K562 (cell line): Measurements from ENCODE around the gene PCBP3. TPM values are rescaled to one million over a fixed set of nuclear protein-coding genes. Genes with fewer than 3 reads are reported as not detected.

Experiments used
- ATAC-seq: fragments of 200-7000 bp; cut with Tn5 transposase; 3 replicates; pipeline ENCODE4 v1.9.1; 2020; ENCODE audit warnings: moderate library complexity
- BruUV-seq: library from RNA; stranded (reverse); fragments of 400-500 nt; replicated peaks from 2 replicates; lab custom pipeline; 2021; lab: Mats Ljungman, UMichigan
- CTCF ChIA-PET: fragments of 300-600 bp; formaldehyde crosslinking; extraction: SDS; loops from one replicate; lab custom pipeline; 2021; ENCODE audit warnings: low intra/inter-chr PET ratio; lab: Yijun Ruan, JAX
- POLR2A ChIA-PET: fragments of 300-600, 350-650 bp; sonication (Branson Sonifier 250); formaldehyde crosslinking; extraction: SDS; loops from one replicate; lab custom pipeline; 2021; ENCODE audit warnings: antibody characterized with exemption, inconsistent platforms; lab: Yijun Ruan, JAX
- DNase-seq, 4 experiments: peaks; one replicate each; pipeline versions ENCODE4 v3.0.0 to v3.0.0-alpha.2; 2011 to 2018; ENCODE audit warnings: low spot score in 3 of 4, mixed read lengths in 3 of 4; ENCODE audit errors: extremely low read depth in 1 of 4
- FAIRE-seq: peaks from 2 replicates; lab custom pipeline; 2011; peaks lifted over from hg19 to GRCh38; lab: Jason Lieb, UNC
- H2AFZ ChIP-seq: 2 replicates; pipeline ENCODE4 v1.6.0; 2011; ENCODE audit warnings: low read depth, low read length, control low read depth, inconsistent platforms
- H3K27ac ChIP-seq: fragments of 200-600 bp; 3 replicates; pipeline ENCODE4 v1.8.0; 2011; ENCODE audit warnings: low read depth, mild to moderate bottlenecking, control low read depth, inconsistent platforms, low read length, moderate library complexity, mixed read lengths; ENCODE audit errors: extremely low read depth
- H3K27me3 ChIP-seq, 2 experiments: fragments of 300-600 bp in 1 of 2; 2 replicates in 1 of 2; 3 replicates in 1 of 2; pipeline versions ENCODE4 v1.6.0 to v1.8.0; 2011; ENCODE audit warnings: inconsistent platforms in 2 of 2, low read length in 2 of 2, mild to moderate bottlenecking in 1 of 2, mixed read lengths in 1 of 2, moderate library complexity in 1 of 2; ENCODE audit not compliant: control insufficient read depth in 2 of 2, insufficient read depth in 2 of 2
- H3K36me3 ChIP-seq: fragments of 300-600 bp; 3 replicates; pipeline ENCODE4 v1.8.0; 2011; ENCODE audit warnings: mild to moderate bottlenecking, low read length, inconsistent platforms; ENCODE audit not compliant: control insufficient read depth, insufficient read depth
- H3K4me1 ChIP-seq, 2 experiments: fragments of 200-600 bp in 1 of 2; replicated peaks in 1 of 2; 2 replicates in 1 of 2; 3 replicates in 1 of 2; pipeline versions ENCODE4 v1.5.1 to v1.8.0; 2011; ENCODE audit warnings: inconsistent platforms in 2 of 2, low read length in 2 of 2, mild to moderate bottlenecking in 1 of 2, mixed read lengths in 1 of 2, moderate library complexity in 1 of 2; ENCODE audit not compliant: control insufficient read depth in 2 of 2, insufficient read depth in 2 of 2
- H3K4me2 ChIP-seq: 2 replicates; pipeline ENCODE4 v1.6.1; 2011; ENCODE audit warnings: low read length, control low read depth, inconsistent platforms, mixed read lengths; ENCODE audit not compliant: insufficient read depth
- H3K4me3 ChIP-seq: fragments of 200-600 bp; sonication (generic), shearing (Covaris generic); 2 replicates; pipeline ENCODE4 v1.5.1; 2016; ENCODE audit warnings: control low read depth, inconsistent platforms
- H3K79me2 ChIP-seq: fragments of 200-600 bp; 3 replicates; pipeline ENCODE4 v1.8.0; 2011; ENCODE audit warnings: low read length, inconsistent platforms; ENCODE audit not compliant: control insufficient read depth, insufficient read depth
- H3K9ac ChIP-seq, 2 experiments: 2 replicates each; pipeline versions ENCODE4 v1.6.0 to v1.6.1; 2011; ENCODE audit warnings: low read depth in 2 of 2, low read length in 2 of 2, control low read depth in 1 of 2, inconsistent platforms in 1 of 2, mild to moderate bottlenecking in 1 of 2, mixed read lengths in 1 of 2; ENCODE audit not compliant: insufficient read depth in 1 of 2
- H3K9me1 ChIP-seq: one replicate; pipeline ENCODE4 v1.6.0; 2011; ENCODE audit warnings: inconsistent platforms, mild to moderate bottlenecking, low read length, moderate library complexity; ENCODE audit not compliant: control insufficient read depth, insufficient read depth
- H3K9me3 ChIP-seq: replicated peaks from 2 replicates; pipeline ENCODE4 v1.5.1; 2011; ENCODE audit warnings: low read depth, low read length, inconsistent platforms; ENCODE audit not compliant: control insufficient read depth, insufficient read depth
- H4K20me1 ChIP-seq: replicated peaks from 2 replicates; pipeline ENCODE4 v1.6.1; 2011; ENCODE audit warnings: low read length, inconsistent platforms, mixed read lengths; ENCODE audit not compliant: control insufficient read depth, insufficient read depth
- IRF2 ChIP-seq: sonication (generic); formaldehyde crosslinking; IDR thresholded peaks from 2 replicates; pipeline ENCODE4 v1.8.1; 2022; ENCODE audit warnings: mild to moderate bottlenecking, missing genetic modification reagents
- KDM1A ChIP-seq, 2 experiments: fragments of 450-650 bp; IDR thresholded peaks; 2 replicates each; pipeline ENCODE4 v1.6.1; 2016; ENCODE audit warnings: mild to moderate bottlenecking in 2 of 2
- MTA3 ChIP-seq: fragments of 450-650 bp; formaldehyde crosslinking; IDR thresholded peaks from 2 replicates; pipeline ENCODE4 v1.6.1; 2017; ENCODE audit warnings: mild to moderate bottlenecking, borderline replicate concordance
- MYC ChIP-seq, 2 experiments: fragments of 250-450 bp in 1 of 2; sonication (Bioruptor Pico) in 1 of 2; IDR thresholded peaks; 2 replicates each; pipeline versions ENCODE4 v1.5.1 to v1.6.1; 2012 to 2021; ENCODE audit warnings: low read depth in 2 of 2, borderline replicate concordance in 1 of 2, improper control_type of control experiment in 1 of 2, low read length in 1 of 2, mild to moderate bottlenecking in 1 of 2, moderate library complexity in 1 of 2
- NELFE ChIP-seq: IDR thresholded peaks from 2 replicates; pipeline ENCODE4 v1.6.1; 2011; ENCODE audit warnings: mild to moderate bottlenecking; ENCODE audit not compliant: insufficient read depth, insufficient read length
- PHTF2 ChIP-seq: fragments of 250-450 bp; sonication (Bioruptor Pico); IDR thresholded peaks from 2 replicates; pipeline ENCODE4 v1.5.0; 2021; ENCODE audit warnings: mild to moderate bottlenecking
- RBM14 ChIP-seq: fragments of 200-400 bp; formaldehyde crosslinking; IDR thresholded peaks from 2 replicates; pipeline ENCODE4 v1.6.1; 2018; ENCODE audit warnings: low read depth, mild to moderate bottlenecking, low read length, moderate library complexity, borderline replicate concordance; ENCODE audit not compliant: insufficient read depth
- SETDB1 ChIP-seq: IDR thresholded peaks from one replicate; pipeline ENCODE4 v1.6.1; 2012; ENCODE audit warnings: low read length, control low read depth, inconsistent platforms
- ZKSCAN8 ChIP-seq: fragments of 200-800 bp; sonication (Bioruptor generic); IDR thresholded peaks from 2 replicates; pipeline ENCODE4 v1.6.1; 2016; ENCODE audit warnings: missing genetic modification characterization, missing compliant biosample characterization
- ZNF589 ChIP-seq: fragments of 200-800 bp; sonication (Bioruptor generic); IDR thresholded peaks from 2 replicates; pipeline ENCODE4 v1.6.1; 2016; ENCODE audit warnings: low read depth, missing genetic modification characterization, missing compliant biosample characterization
- WGBS: fragments of 100-300 bp; shearing (Covaris generic); methylation state at CpG from one replicate; pipeline ENCODE4 v1.1.6; 2016; ENCODE audit warnings: low coverage, mixed read lengths; ENCODE audit not compliant: insufficient coverage; ENCODE audit errors: missing lambda C conversion rate; 5-methylcytosine and 5-hydroxymethylcytosine counted together
- in situ Hi-C: fragments of 300-500 bp; cut with MboI; formaldehyde crosslinking; loops from 4 replicates; pipeline ENCODE4 v1.15.0; 2018; ENCODE audit warnings: inconsistent platforms, mixed read lengths
- intact Hi-C: fragments of 100-400 bp; cut with micrococcal nuclease; formaldehyde crosslinking; loops from 2 replicates; pipeline ENCODE4 v1.14.2; 2022
- polyA plus RNA-seq, 8 experiments: library from polyadenylated mRNA; depleted of rRNA in 4 of 8; stranded (reverse) in 5 of 8; unstranded in 3 of 8; fragments of >200 nt; fragmentation: Nextera tagmentation in 2 of 8; fragmentation: Illumina TruSeq in 1 of 8; extraction: Ambion mirVana in 2 of 8; extraction: Trizol in 1 of 8; gene quantifications; 2 replicates each; pipeline versions ENCODE4 v1.2.1 to v1.2.3, GENCODE V29; 2011 to 2014; ENCODE audit warnings: inconsistent platforms in 1 of 8, missing spikeins in 1 of 8
- total RNA-seq, 7 experiments: library from RNA; depleted of rRNA in 6 of 7; stranded (reverse); fragments of >200 nt in 6 of 7; fragmentation: Illumina TruSeq in 2 of 7; extraction: Trizol in 2 of 7; gene quantifications; 2 replicates each; pipeline versions ENCODE4 v1.2.1 to v1.2.3, GENCODE V29; 2011 to 2021; ENCODE audit warnings: low replicate concordance in 1 of 7
- TF ChIP-seq, protein P1 (sequence below): fragments of 450-650 bp; IDR thresholded peaks from 2 replicates; pipeline ENCODE4 v1.6.1; 2016; ENCODE audit warnings: missing biosample characterization, missing genetic modification characterization

The PCBP3 gene
- total and polyA plus RNA-seq, 9 of the 15 experiments (the other 6 are each of a cell fraction or from before 2014, with no cell fraction given), result 0.18 TPM; not detected in 8

DNA sequence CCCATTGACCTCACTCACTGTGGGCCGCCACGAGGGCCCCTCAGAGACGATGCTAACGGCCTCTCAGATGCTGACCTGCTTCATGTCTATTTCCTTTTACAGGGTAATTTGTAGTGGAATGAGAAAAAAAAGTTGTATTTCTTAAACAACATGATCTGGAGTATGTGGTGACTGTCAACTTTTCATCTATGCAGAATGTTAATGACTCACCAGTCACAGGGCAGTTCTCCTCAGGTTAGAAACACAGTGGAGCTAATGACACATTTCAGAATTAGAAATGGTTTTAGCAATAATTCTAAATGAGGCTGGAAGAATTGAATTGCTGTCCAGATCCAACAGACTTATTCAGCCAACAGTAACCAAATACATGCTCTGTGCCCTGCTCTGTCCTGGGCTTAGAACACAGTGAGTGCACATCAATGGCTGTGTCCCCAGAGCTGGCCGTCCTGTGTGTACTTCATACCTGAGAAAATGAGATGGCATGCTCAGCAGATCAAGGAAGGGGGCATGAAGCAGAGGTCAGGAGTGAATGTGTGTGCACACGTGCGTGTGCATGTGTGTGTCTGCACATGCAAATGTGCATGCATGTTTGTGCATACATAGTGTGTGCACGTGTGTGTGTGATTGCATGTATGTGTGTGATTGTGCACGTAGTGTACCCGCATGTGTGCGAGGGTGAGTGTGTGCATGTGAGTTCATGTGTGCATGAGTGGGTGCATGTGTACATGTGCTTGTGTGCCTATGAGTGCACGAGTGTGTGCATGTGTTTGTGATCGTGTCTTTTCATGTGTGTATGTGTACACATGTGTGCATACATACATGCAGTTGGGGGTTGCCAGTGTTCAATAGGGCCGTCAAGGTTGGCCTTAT, 145.3 kb downstream of the PCBP3 start:
- Histone ChIP-seq H3K4me2 (no peak overlapping the region), H3K4me1 (no peaks in the 10 kb centered on the region), H3K9me3 (no peaks in the 10 kb centered on the region), H3K36me3 (no peaks in the 10 kb centered on the region), H3K9me1 (no peaks in the 10 kb centered on the region), H3K79me2 (no peaks in the 10 kb centered on the region), H3K27ac (no peak overlapping the region), H3K9ac (no peak overlapping the region), H3K27me3 (peaks cover 32 to 58% of the 10 kb centered on the region in 2 experiments; a peak in 4 of 5 replicates), H4K20me1 (peaks cover 5% of the 10 kb centered on the region; the same call in 1 of the 2 replicates), H3K4me3 (no peak overlapping the region), H2AFZ (no peak overlapping the region)
- 1% methylated on average over 14 of the region's 14 CpGs for WGBS
- intact Hi-C loops (no loop called here), in situ Hi-C loops (no loop called here)
- POLR2A ChIA-PET, result interaction anchor here (0.7 kb wide), 1 partner anchor 370 kb away, joined by 3 read pairs; no protein-coding TSS in a partner anchor
- CTCF ChIA-PET, result no interaction called here
- DNase-seq, result no peak
- TF ChIP-seq NELFE (no peak), IRF2 (CRISPR knock-in tag) (0 out of 2 replicates have a peak, but pooled peaks have one; percentile 35), KDM1A (IDR thresholded peaks at IDR 0.05) (0 out of 4 replicates have a peak, but pooled peaks of 1 of the 2 experiments have one; percentile 45)
- ATAC-seq, result no peak
- BruUV-seq, result no TSS peak
- no peak for FAIRE-seq

DNA sequence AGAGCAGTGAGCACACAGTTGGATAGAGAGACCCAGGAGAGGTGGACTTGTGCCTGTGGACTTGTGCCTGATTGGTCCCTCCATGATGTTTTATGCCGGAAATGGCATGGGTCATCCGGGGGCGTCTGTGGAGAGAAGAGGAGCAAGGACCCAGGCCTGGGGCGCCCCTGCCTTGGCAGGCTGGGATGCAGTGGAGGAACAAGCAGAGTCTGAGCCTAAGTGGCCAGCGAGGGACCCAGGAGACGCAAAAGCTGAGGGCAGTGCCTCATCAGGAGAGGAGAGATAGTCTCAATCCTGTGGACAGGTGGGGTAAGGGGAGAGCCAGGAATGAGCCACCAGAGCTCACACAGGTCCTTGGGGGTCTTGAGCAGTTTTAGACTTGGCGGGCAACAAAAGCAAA, 146.9 kb downstream of the PCBP3 start:
- CTCF ChIA-PET, result no interaction called here
- H3K4me2 ChIP-seq, result no peak overlapping the region
- no TSS peak for BruUV-seq
- H3K27me3 ChIP-seq, result peaks cover 32 to 67% of the 10 kb centered on the region in 2 experiments; a peak in 4 of 5 replicates
- H3K4me3 ChIP-seq, result no peak overlapping the region
- no peaks in the 10 kb centered on the region for H3K4me1 ChIP-seq
- H3K9me1 ChIP-seq, result no peaks in the 10 kb centered on the region
- H3K79me2 ChIP-seq, result no peaks in the 10 kb centered on the region
- WGBS, result 0% methylated on average over 7 of the region's 7 CpGs
- no peak overlapping the region for H2AFZ ChIP-seq
- no peak for ATAC-seq
- intact Hi-C loops, result no loop called here
- peak in 1 of 4 experiments; percentile 3 for DNase-seq
- POLR2A ChIA-PET, result no interaction called here
- in situ Hi-C loops, result no loop called here
- H3K9ac ChIP-seq, result no peak overlapping the region
- H3K36me3 ChIP-seq, result no peaks in the 10 kb centered on the region
- H3K9me3 ChIP-seq, result no peaks in the 10 kb centered on the region
- H4K20me1 ChIP-seq, result peaks cover 5% of the 10 kb centered on the region; the same call in 1 of the 2 replicates
- H3K27ac ChIP-seq, result no peak overlapping the region
- FAIRE-seq, result no peak
- TF ChIP-seq, protein P1, sequence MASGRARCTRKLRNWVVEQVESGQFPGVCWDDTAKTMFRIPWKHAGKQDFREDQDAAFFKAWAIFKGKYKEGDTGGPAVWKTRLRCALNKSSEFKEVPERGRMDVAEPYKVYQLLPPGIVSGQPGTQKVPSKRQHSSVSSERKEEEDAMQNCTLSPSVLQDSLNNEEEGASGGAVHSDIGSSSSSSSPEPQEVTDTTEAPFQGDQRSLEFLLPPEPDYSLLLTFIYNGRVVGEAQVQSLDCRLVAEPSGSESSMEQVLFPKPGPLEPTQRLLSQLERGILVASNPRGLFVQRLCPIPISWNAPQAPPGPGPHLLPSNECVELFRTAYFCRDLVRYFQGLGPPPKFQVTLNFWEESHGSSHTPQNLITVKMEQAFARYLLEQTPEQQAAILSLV (tag), result no peak
- TF ChIP-seq PHTF2 (CRISPR knock-in tag), result no peak
- TF ChIP-seq MYC (IDR thresholded peaks at IDR 0.05; ENCODE audit: low read depth, low read length), result no peak
- no peak for TF ChIP-seq MYC (CRISPR knock-in tag; IDR thresholded peaks at IDR 0.05; ENCODE audit: borderline replicate concordance, low read depth)
- TF ChIP-seq ZNF589 (CRISPR knock-in tag), result no peak
- TF ChIP-seq SETDB1, result no peak
- TF ChIP-seq RBM14, result no peak
- no peak for TF ChIP-seq MTA3
- no peak for TF ChIP-seq ZKSCAN8 (CRISPR knock-in tag)
